Caco-2 (cell line): ENCODE results near the gene KIAA0930. TPM values are rescaled to one million over a fixed set of nuclear protein-coding genes. Genes with fewer than 3 reads are reported as not detected.

Experiments
- BruUV-seq: library from RNA; stranded (reverse); fragments of 400-500 nt; replicated peaks from 2 replicates; lab custom pipeline; 2021; lab: Mats Ljungman, UMichigan
- CTCF ChIA-PET: fragments of 300-600 bp; sonication (Branson Sonifier 250); formaldehyde crosslinking; loops from one replicate; lab custom pipeline; 2022; ENCODE audit warnings: antibody characterized with exemption; lab: Charles Lee
- POLR2A ChIA-PET: fragments of 300-600 bp; sonication (Branson Sonifier 250); formaldehyde crosslinking; loops from one replicate; lab custom pipeline; 2022; ENCODE audit warnings: antibody characterized with exemption; lab: Charles Lee
- DNase-seq, 2 experiments: peaks; one replicate each; pipeline versions ENCODE4 v3.0.0 to v3.0.0-alpha.2; 2020 to 2022
- H3K27me3 ChIP-seq: replicated peaks from 2 replicates; pipeline ENCODE4 v1.6.0; 2011; ENCODE audit warnings: low read length; ENCODE audit not compliant: control insufficient read depth, insufficient read depth
- H3K36me3 ChIP-seq: 2 replicates; pipeline ENCODE4 v1.5.1; 2011; ENCODE audit warnings: low read length; ENCODE audit not compliant: control insufficient read depth, insufficient read depth
- H3K4me1 ChIP-seq: fragments of 250-450 bp; sonication (Bioruptor Pico); 2 replicates; pipeline ENCODE4 v1.5.1; 2020; ENCODE audit warnings: mild to moderate bottlenecking
- H3K4me3 ChIP-seq: 2 replicates; pipeline ENCODE4 v1.5.1; 2011; ENCODE audit warnings: low read depth, mild to moderate bottlenecking, control low read depth, low read length
- H3K9me3 ChIP-seq: fragments of 250-450 bp; sonication (Bioruptor Pico); 2 replicates; pipeline ENCODE4 v1.5.1; 2020; ENCODE audit warnings: mild to moderate bottlenecking, moderate library complexity
- H3K27ac Mint-ChIP-seq: one replicate; pipeline ENCODE4 v1.8.0; 2022; ENCODE audit warnings: mixed read lengths; ENCODE audit not compliant: unreplicated experiment
- H3K27me3 Mint-ChIP-seq: one replicate; pipeline ENCODE4 v1.8.0; 2022; ENCODE audit warnings: mixed read lengths; ENCODE audit not compliant: insufficient read depth, unreplicated experiment
- H3K36me3 Mint-ChIP-seq: one replicate; pipeline ENCODE4 v1.8.0; 2022; ENCODE audit warnings: mild to moderate bottlenecking, mixed read lengths; ENCODE audit not compliant: insufficient read depth, unreplicated experiment
- H3K4me1 Mint-ChIP-seq: one replicate; pipeline ENCODE4 v1.8.0; 2022; ENCODE audit warnings: low read depth, mixed read lengths; ENCODE audit not compliant: unreplicated experiment
- H3K4me3 Mint-ChIP-seq: one replicate; pipeline ENCODE4 v1.8.0; 2022; ENCODE audit warnings: mild to moderate bottlenecking, moderate library complexity, mixed read lengths; ENCODE audit not compliant: unreplicated experiment
- H3K9me3 Mint-ChIP-seq: one replicate; pipeline ENCODE4 v1.8.0; 2022; ENCODE audit warnings: mixed read lengths; ENCODE audit not compliant: unreplicated experiment
- intact Hi-C: fragments of 100-400 bp; cut with micrococcal nuclease; formaldehyde crosslinking; loops from one replicate; pipeline ENCODE4 v1.10.0; 2022; ENCODE audit not compliant: unreplicated experiment
- total RNA-seq: library from RNA; stranded (reverse); gene quantifications from 2 replicates; pipeline ENCODE4 v1.2.3, GENCODE V29; 2022
- TF ChIP-seq, protein P1 (sequence below), 2 experiments: fragments of 200-600 bp in 1 of 2; IDR thresholded peaks; 1 replicate in 1 of 2; 2 replicates in 1 of 2; pipeline versions ENCODE4 v1.5.1 to v1.8.0; 2011 to 2022; ENCODE audit warnings: antibody characterized with exemption in 1 of 2, control low read depth in 1 of 2, inconsistent platforms in 1 of 2, low read depth in 1 of 2, low read length in 1 of 2, mild to moderate bottlenecking in 1 of 2, moderate library complexity in 1 of 2; ENCODE audit not compliant: insufficient read depth in 1 of 2, severe bottlenecking in 1 of 2, unreplicated experiment in 1 of 2

KIAA0930 gene
- total RNA-seq, 1 experiment from 2014 or later, result 34.7 TPM

DNA sequence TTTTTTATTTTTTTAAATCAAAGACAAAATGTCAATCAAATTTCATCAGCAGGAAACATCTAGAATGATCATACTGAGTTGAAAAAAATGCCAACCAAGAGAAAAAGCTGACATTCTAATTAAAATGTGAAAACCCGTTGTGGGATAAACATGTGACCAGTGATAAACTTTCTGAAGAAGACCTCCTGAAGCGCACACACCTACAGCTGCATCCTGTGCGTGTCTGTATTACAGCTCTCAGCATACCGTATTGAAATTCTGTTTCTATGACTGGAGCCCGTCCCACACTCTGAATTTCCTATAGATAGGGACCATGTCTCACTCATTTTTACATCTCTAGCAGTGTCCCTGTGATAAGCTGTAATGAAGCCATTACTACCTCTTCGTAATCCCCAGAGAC, 89.2 kb downstream of the KIAA0930 start:
- Mint-ChIP-seq H3K36me3 (peaks cover 53% of the 10 kb centered on the region), H3K27ac (no peak overlapping the region), H3K9me3 (no peaks in the 10 kb centered on the region), H3K4me3 (no peak overlapping the region), H3K4me1 (peaks cover 26% of the 10 kb centered on the region), H3K27me3 (no peaks in the 10 kb centered on the region)
- H3K9me3 ChIP-seq, result no peaks in the 10 kb centered on the region
- ChIA-PET POLR2A (interaction anchor here (0.7 kb wide), 1 partner anchor 111 kb away, joined by 3 read pairs; no protein-coding TSS in a partner anchor), CTCF (no interaction called here)
- intact Hi-C loops, result no loop called here
- DNase-seq, result no peak
- H3K4me1 ChIP-seq, result peaks cover 19% of the 10 kb centered on the region; the same call in 1 of the 2 replicates
- TF ChIP-seq, protein P1, sequence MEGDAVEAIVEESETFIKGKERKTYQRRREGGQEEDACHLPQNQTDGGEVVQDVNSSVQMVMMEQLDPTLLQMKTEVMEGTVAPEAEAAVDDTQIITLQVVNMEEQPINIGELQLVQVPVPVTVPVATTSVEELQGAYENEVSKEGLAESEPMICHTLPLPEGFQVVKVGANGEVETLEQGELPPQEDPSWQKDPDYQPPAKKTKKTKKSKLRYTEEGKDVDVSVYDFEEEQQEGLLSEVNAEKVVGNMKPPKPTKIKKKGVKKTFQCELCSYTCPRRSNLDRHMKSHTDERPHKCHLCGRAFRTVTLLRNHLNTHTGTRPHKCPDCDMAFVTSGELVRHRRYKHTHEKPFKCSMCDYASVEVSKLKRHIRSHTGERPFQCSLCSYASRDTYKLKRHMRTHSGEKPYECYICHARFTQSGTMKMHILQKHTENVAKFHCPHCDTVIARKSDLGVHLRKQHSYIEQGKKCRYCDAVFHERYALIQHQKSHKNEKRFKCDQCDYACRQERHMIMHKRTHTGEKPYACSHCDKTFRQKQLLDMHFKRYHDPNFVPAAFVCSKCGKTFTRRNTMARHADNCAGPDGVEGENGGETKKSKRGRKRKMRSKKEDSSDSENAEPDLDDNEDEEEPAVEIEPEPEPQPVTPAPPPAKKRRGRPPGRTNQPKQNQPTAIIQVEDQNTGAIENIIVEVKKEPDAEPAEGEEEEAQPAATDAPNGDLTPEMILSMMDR (IDR thresholded peaks at IDR 0.05; ENCODE audit: insufficient read depth in 1 of 2, low read depth in 1 of 2, low read length in 1 of 2, severe bottlenecking in 1 of 2, unreplicated experiment in 1 of 2), result no peak
- H3K4me3 ChIP-seq, result no peak overlapping the region
- no TSS peak for BruUV-seq
- no peaks in the 10 kb centered on the region for H3K27me3 ChIP-seq
- H3K36me3 ChIP-seq, result no peaks in the 10 kb centered on the region

DNA sequence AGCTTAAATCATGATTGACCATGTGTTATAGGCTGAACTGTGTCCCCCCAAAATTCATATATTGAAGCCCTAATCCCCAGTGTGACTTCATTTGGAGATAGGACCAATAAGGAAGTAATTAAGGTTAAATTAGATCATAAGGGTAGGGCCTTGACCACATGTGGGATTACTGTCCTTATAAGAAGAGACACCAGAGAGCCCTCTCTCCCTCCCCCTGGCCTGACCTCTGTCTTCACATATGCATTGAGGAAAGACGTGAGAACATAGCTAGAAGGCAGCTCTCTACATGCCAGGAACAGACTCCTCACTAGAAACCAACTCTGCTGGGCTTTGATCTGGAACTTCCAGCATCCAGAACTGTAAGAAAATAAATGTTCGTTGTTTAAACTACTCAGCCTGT, 90.6 kb downstream of the KIAA0930 start:
- no peaks in the 10 kb centered on the region for H3K27me3 ChIP-seq
- no TSS peak for BruUV-seq
- no peak overlapping the region for H3K27ac Mint-ChIP-seq
- POLR2A ChIA-PET, result no interaction called here
- no peaks in the 10 kb centered on the region for H3K36me3 ChIP-seq
- H3K4me1 ChIP-seq, result peaks cover 12% of the 10 kb centered on the region; the same call in 1 of the 2 replicates
- H3K9me3 ChIP-seq, result no peaks in the 10 kb centered on the region
- no peaks in the 10 kb centered on the region for H3K27me3 Mint-ChIP-seq
- no peaks in the 10 kb centered on the region for H3K9me3 Mint-ChIP-seq
- no peak for DNase-seq
- H3K4me3 ChIP-seq, result no peak overlapping the region
- TF ChIP-seq, protein P1 (IDR thresholded peaks at IDR 0.05; ENCODE audit: insufficient read depth in 1 of 2, low read depth in 1 of 2, low read length in 1 of 2, severe bottlenecking in 1 of 2, unreplicated experiment in 1 of 2), result no peak
- H3K4me3 Mint-ChIP-seq, result no peak overlapping the region
- CTCF ChIA-PET, result no interaction called here
- peaks cover 22% of the 10 kb centered on the region for H3K4me1 Mint-ChIP-seq
- intact Hi-C loops, result no loop called here
- H3K36me3 Mint-ChIP-seq, result peaks cover 44% of the 10 kb centered on the region

DNA sequence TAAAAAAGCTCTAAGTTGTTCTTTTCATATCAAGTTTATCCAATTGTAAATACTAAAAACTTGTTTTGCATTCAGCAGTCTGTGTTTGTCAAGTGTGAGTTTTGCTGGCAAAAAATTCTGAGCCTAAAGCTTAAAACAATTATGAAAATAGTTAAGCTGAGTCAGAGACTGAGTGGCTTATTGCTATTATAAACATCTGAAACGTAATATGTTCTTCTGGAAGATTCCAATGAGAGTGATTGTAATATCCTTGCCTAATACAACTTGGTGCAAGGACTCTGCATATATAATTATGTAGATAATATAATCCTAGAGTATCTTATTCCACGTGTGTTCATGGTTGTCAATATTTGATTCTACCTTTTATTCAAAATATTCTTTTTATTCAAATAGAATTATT, 91.0 kb downstream of the KIAA0930 start:
- Histone ChIP-seq H3K9me3 (no peaks in the 10 kb centered on the region), H3K4me1 (peaks cover 8% of the 10 kb centered on the region; the same call in 1 of the 2 replicates), H3K36me3 (no peaks in the 10 kb centered on the region), H3K27me3 (no peaks in the 10 kb centered on the region), H3K4me3 (no peak overlapping the region)
- TF ChIP-seq, protein P1 (IDR thresholded peaks at IDR 0.05; ENCODE audit: insufficient read depth in 1 of 2, low read depth in 1 of 2, low read length in 1 of 2, severe bottlenecking in 1 of 2, unreplicated experiment in 1 of 2), result no peak
- H3K4me1 Mint-ChIP-seq, result peaks cover 18% of the 10 kb centered on the region
- no peak overlapping the region for H3K27ac Mint-ChIP-seq
- ChIA-PET CTCF (no interaction called here), POLR2A (no interaction called here)
- no peaks in the 10 kb centered on the region for H3K9me3 Mint-ChIP-seq
- peaks cover 40% of the 10 kb centered on the region for H3K36me3 Mint-ChIP-seq
- H3K27me3 Mint-ChIP-seq, result no peaks in the 10 kb centered on the region
- H3K4me3 Mint-ChIP-seq, result no peak overlapping the region
- no TSS peak for BruUV-seq
- DNase-seq, result no peak
- intact Hi-C loops, result no loop called here
